Neural crest cell (in vitro differentiated cells): ENCODE measurements around the gene ANKRD55. TPM values are rescaled to one million over a fixed set of nuclear protein-coding genes. Genes with fewer than 3 reads are reported as not detected.
"Not testable (repeated sequence)": the region's sequence is repeated elsewhere in the genome, so short reads cannot be mapped to it uniquely, and the experiment has no call there.

Experiments used
- DNase-seq: peaks from one replicate; pipeline ENCODE4 v3.0.0; 2021; ENCODE audit warnings: low read depth, mixed read lengths, low spot score
- H3K27ac Mint-ChIP-seq: one replicate; pipeline ENCODE4 v1.8.0; 2021; ENCODE audit warnings: mild to moderate bottlenecking, mixed read lengths; ENCODE audit not compliant: unreplicated experiment
- H3K27me3 Mint-ChIP-seq: 2 replicates; pipeline ENCODE4 v1.8.0; 2021; ENCODE audit warnings: low read depth, mild to moderate bottlenecking, mixed read lengths
- H3K36me3 Mint-ChIP-seq: 2 replicates; pipeline ENCODE4 v1.8.0; 2021; ENCODE audit warnings: low read depth, mild to moderate bottlenecking, mixed read lengths
- H3K4me1 Mint-ChIP-seq: 2 replicates; pipeline ENCODE4 v1.8.0; 2021; ENCODE audit warnings: mixed read lengths
- H3K4me3 Mint-ChIP-seq: one replicate; pipeline ENCODE4 v1.8.0; 2021; ENCODE audit warnings: mild to moderate bottlenecking, mixed read lengths
- H3K9me3 Mint-ChIP-seq: 2 replicates; pipeline ENCODE4 v1.8.0; 2021; ENCODE audit warnings: mixed read lengths
- total RNA-seq: library from RNA; stranded (reverse); gene quantifications from 2 replicates; pipeline ENCODE4 v1.2.1, GENCODE V29; 2021
- TF ChIP-seq, protein P1 (sequence below): fragments of 200-600 bp; sonication (generic); conservative IDR thresholded peaks from 2 replicates; pipeline ENCODE4 v1.5.0; 2021; ENCODE audit warnings: antibody characterized with exemption, mild to moderate bottlenecking

Gene ANKRD55
- total RNA-seq, 1 donor from 2014 or later = 0.16 TPM

DNA sequence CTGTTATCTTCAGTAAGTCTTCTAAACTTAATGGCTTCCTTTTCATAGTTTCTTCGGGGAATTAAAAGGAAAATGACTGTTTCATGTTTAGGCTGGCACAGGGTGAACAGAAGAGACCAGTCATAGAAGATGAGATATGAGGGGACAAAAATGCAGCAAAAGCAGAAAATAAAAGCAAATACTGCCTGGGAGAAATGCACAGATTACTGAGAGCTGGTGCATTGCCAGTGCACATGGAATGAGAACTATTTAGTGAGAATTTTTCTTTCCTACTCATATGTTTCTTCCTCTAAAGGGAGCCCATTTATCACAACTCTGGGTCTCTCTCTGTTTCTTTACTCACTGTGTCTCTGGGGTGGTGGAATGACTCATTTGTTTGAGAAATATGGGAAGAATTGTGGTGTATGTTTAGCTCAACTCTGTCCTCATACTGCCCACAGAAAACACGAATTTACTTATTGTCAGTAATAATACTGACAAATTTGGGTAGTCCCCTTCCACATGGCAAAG is 25.9 kb upstream of the ANKRD55 start:
- no peaks in the 10 kb centered on the region for H3K36me3 Mint-ChIP-seq
- no peaks in the 10 kb centered on the region for H3K27me3 Mint-ChIP-seq
- H3K9me3 Mint-ChIP-seq = peaks cover 5% of the 10 kb centered on the region
- DNase-seq = no peak
- H3K4me1 Mint-ChIP-seq = no peaks in the 10 kb centered on the region
- no peak overlapping the region for H3K27ac Mint-ChIP-seq
- no peak overlapping the region for H3K4me3 Mint-ChIP-seq
- TF ChIP-seq, protein P1, sequence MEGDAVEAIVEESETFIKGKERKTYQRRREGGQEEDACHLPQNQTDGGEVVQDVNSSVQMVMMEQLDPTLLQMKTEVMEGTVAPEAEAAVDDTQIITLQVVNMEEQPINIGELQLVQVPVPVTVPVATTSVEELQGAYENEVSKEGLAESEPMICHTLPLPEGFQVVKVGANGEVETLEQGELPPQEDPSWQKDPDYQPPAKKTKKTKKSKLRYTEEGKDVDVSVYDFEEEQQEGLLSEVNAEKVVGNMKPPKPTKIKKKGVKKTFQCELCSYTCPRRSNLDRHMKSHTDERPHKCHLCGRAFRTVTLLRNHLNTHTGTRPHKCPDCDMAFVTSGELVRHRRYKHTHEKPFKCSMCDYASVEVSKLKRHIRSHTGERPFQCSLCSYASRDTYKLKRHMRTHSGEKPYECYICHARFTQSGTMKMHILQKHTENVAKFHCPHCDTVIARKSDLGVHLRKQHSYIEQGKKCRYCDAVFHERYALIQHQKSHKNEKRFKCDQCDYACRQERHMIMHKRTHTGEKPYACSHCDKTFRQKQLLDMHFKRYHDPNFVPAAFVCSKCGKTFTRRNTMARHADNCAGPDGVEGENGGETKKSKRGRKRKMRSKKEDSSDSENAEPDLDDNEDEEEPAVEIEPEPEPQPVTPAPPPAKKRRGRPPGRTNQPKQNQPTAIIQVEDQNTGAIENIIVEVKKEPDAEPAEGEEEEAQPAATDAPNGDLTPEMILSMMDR = no peak

DNA sequence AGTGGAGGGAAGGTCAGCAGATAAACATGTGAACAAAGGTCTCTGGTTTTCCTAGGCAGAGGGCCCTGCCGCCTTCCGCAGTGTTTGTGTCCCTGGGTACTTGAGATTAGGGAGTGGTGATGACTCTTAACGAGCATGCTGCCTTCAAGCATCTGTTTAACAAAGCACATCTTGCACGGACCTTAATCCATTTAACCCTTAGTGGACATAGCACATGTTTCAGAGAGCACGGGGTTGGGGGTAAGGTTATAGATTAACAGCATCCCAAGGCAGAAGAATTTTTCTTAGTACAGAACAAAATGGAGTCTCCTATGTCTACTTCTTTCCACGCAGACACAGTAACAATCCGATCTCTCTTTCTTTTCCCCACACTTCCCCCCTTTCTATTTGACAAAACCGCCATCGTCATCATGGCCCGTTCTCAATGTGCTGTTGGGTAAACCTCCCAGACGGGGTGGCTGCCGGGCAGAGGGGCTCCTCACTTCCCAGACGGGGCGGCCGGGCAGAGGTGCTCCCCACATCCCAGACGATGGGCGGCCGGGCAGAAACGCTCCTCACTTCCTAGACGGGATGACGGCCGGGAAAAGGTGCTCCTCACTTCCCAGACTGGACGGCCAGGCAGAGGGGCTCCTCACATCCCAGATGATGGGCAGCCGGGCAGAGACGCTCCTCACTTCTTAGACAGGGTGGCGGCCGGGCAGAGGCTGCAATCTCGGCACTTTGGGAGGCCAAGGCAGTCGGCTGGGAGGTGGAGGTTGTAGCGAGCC is 24.8 kb upstream of the ANKRD55 start:
- not testable (repeated sequence) for H3K4me1 Mint-ChIP-seq, H3K27ac Mint-ChIP-seq, H3K27me3 Mint-ChIP-seq, H3K4me3 Mint-ChIP-seq, H3K9me3 Mint-ChIP-seq, DNase-seq, H3K36me3 Mint-ChIP-seq

DNA sequence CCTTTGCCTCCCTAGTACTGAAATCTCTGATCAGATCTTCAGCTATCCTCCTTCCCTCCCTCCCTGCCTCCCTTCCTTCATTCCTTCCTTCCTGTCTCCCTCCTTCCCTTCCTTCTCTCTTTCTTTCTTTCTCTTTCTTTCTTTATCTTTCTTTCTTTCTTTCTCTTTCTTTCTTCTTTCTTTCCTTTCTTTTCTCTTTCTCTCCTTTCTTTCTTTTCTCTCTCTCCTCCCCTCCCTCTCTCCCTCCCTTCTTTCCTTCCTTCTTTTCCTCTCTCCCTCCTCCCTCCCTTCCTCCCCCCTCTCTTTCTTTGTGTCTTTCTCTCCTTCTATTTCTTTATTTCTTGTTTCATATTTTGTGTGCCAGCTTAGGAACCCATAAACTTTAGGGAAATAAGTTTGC is 23.9 kb upstream of the ANKRD55 start:
- Mint-ChIP-seq H3K4me3 (no peak overlapping the region), H3K4me1 (no peaks in the 10 kb centered on the region), H3K36me3 (no peaks in the 10 kb centered on the region), H3K27ac (no peak overlapping the region), H3K27me3 (no peaks in the 10 kb centered on the region), H3K9me3 (peaks cover 5% of the 10 kb centered on the region)
- DNase-seq = no peak
- TF ChIP-seq, protein P1 = no peak

DNA sequence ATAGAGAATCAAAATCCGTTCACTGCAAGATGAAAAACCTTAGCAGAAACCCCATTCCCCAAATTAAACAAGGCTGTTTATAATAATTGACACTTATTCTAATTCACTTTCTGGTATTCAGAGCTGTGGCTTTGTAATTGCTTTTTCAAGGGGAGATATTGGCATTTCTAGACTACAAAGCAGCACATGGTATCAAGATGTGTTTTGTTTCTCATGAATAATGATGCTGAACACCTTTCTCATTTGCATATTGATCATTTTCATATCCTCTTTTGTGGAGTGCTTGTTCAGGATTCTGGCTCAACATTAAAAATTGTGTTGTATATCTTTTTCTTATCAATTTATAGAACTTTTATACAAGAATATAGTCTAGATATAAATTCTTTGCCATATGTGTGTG is 22.4 kb upstream of the ANKRD55 start:
- no peak overlapping the region for H3K27ac Mint-ChIP-seq
- peaks cover 5% of the 10 kb centered on the region for H3K9me3 Mint-ChIP-seq

DNA sequence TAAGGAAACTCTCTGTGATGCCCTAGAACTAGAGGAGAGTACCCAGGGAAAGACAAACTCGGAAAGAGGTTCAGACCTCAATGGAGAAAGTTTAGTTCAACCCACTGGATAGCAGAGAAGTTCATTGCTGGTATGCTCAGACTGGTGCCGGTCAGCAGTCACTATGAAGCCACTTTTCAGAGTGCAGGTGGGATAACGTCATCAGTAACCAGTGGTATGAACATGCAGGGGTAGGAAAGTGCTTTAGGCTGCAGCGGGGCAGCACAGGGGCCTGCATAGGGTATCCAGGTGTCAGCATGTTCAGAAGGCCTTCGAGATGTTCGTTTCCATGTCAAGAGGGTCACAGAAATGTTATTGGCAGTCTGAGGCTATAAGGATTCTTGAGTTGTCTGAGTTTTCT is 20.8 kb upstream of the ANKRD55 start:
- H3K36me3 Mint-ChIP-seq = peaks cover 2% of the 10 kb centered on the region
- DNase-seq = no peak
- no peak overlapping the region for H3K27ac Mint-ChIP-seq
- TF ChIP-seq, protein P1 = no peak
- H3K4me3 Mint-ChIP-seq = no peak overlapping the region
- H3K27me3 Mint-ChIP-seq = no peaks in the 10 kb centered on the region
- H3K9me3 Mint-ChIP-seq = peaks cover 3% of the 10 kb centered on the region
- H3K4me1 Mint-ChIP-seq = peaks cover 4% of the 10 kb centered on the region

More for the DNA sequence above, 22.4 kb upstream of the ANKRD55 start:
- no peak for DNase-seq
- no peak overlapping the region for H3K4me3 Mint-ChIP-seq
- no peaks in the 10 kb centered on the region for H3K4me1 Mint-ChIP-seq
- no peaks in the 10 kb centered on the region for H3K36me3 Mint-ChIP-seq
- no peaks in the 10 kb centered on the region for H3K27me3 Mint-ChIP-seq
- TF ChIP-seq, protein P1 = no peak

DNA sequence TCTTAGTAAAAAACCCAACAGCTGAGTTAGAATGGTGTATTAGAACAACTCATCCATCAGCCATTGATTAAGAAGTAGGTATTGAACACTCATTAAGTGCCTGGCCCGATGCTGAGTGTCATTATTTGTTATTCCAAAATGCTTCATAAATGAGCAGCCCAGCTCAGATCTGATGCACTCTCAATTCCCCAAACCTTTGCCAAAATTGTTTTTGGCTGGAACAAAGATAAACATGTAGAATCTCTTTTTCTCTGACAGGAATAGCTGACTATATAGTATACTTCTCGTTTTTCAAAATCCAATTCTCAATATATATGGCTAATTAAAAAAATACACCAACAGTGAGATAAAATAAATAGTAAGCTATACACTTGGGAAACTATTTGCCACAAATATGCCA is 20.0 kb upstream of the ANKRD55 start:
- TF ChIP-seq, protein P1 = no peak
- peaks cover 2% of the 10 kb centered on the region for H3K36me3 Mint-ChIP-seq
- DNase-seq = no peak
- no peak overlapping the region for H3K27ac Mint-ChIP-seq
- H3K27me3 Mint-ChIP-seq = no peaks in the 10 kb centered on the region
- H3K9me3 Mint-ChIP-seq = peaks cover 2% of the 10 kb centered on the region
- no peak overlapping the region for H3K4me3 Mint-ChIP-seq
- H3K4me1 Mint-ChIP-seq = peaks cover 4% of the 10 kb centered on the region
